Lung (tissue), 12 donors: Measurements from ENCODE around the gene YAF2. TPM values are rescaled to one million over a fixed set of nuclear protein-coding genes. Genes with fewer than 3 reads are reported as not detected.

Experiments used
- ATAC-seq: fragments of 200-7000 bp; cut with Tn5 transposase; one replicate; pipeline ENCODE4 v1.9.1; 2020; ENCODE audit warnings: moderate number of reproducible peaks; ENCODE audit not compliant: insufficient read depth, low FRiP score
- DNase-seq, 3 donors: peaks; one replicate each; pipeline ENCODE4 v3.0.0-alpha.2; 2013 to 2017
- H3K27ac ChIP-seq, 2 donors: one replicate each; pipeline ENCODE4 v1.5.1; 2013; ENCODE audit warnings: mild to moderate bottlenecking in 2 of 2, moderate library complexity in 2 of 2, control low read depth in 1 of 2, inconsistent platforms in 1 of 2, low read depth in 1 of 2, low read length in 1 of 2
- H3K27me3 ChIP-seq, 3 donors: one replicate each; pipeline ENCODE4 v1.5.1; 2013; ENCODE audit warnings: low read length in 2 of 3; ENCODE audit not compliant: control insufficient read depth in 3 of 3, insufficient read depth in 3 of 3
- H3K36me3 ChIP-seq, 4 donors: one replicate each; pipeline ENCODE4 v1.5.1; 2013; ENCODE audit warnings: low read length in 4 of 4, mild to moderate bottlenecking in 1 of 4, moderate library complexity in 1 of 4; ENCODE audit not compliant: control insufficient read depth in 4 of 4, insufficient read depth in 4 of 4
- H3K4me1 ChIP-seq, 5 donors: one replicate each; pipeline ENCODE4 v1.5.1; 2013; ENCODE audit warnings: low read length in 5 of 5, mild to moderate bottlenecking in 2 of 5, moderate library complexity in 1 of 5; ENCODE audit not compliant: control insufficient read depth in 5 of 5, insufficient read depth in 5 of 5
- H3K4me3 ChIP-seq: one replicate; pipeline ENCODE4 v1.5.1; 2013; ENCODE audit warnings: mild to moderate bottlenecking, control low read depth, moderate library complexity
- H3K9ac ChIP-seq, 2 donors: one replicate each; pipeline ENCODE4 v1.5.1; 2013; ENCODE audit warnings: low read length in 2 of 2, control low read depth in 1 of 2; ENCODE audit not compliant: insufficient read depth in 1 of 2
- H3K9me3 ChIP-seq, 4 donors: one replicate each; pipeline ENCODE4 v1.5.1; 2013; ENCODE audit warnings: low read length in 3 of 4, mild to moderate bottlenecking in 1 of 4, moderate library complexity in 1 of 4; ENCODE audit not compliant: control insufficient read depth in 4 of 4, insufficient read depth in 3 of 4
- WGBS, 2 donors: extraction: QIAGEN DNeasy Blood & Tissue Kit; methylation state at CpG; one replicate each; pipeline ENCODE4 v1.1.7; 2013; 5-methylcytosine and 5-hydroxymethylcytosine counted together
- polyA plus RNA-seq, 2 donors: library from polyadenylated mRNA; stranded (reverse); fragments of 200-250 nt; gene quantifications; one replicate each; pipeline ENCODE4 v1.2.1, GENCODE V29; 2013
- total RNA-seq, 2 donors: library from RNA; depleted of rRNA in 1 of 2; stranded (reverse); fragments of >200 nt in 1 of 2; gene quantifications; one replicate each; pipeline ENCODE4 v1.2.1, GENCODE V29; 2014 to 2021
- TF ChIP-seq, protein P1 (sequence below): IDR thresholded peaks from 2 replicates; pipeline ENCODE4 v1.5.1; 2012; ENCODE audit warnings: mild to moderate bottlenecking; ENCODE audit errors: control extremely low read depth, extremely low read depth
- donor health status: control.
- donor health status: control.
- donor health status: Bipolar disorder and iron deficiency.
- donor health status: healthy.
- donor health status: DM: yes; HTN: yes; CAD: no.

YAF2 gene
- total and polyA plus RNA-seq, 4 donors = 9.4 to 27.9 (median 19.0) TPM

DNA sequence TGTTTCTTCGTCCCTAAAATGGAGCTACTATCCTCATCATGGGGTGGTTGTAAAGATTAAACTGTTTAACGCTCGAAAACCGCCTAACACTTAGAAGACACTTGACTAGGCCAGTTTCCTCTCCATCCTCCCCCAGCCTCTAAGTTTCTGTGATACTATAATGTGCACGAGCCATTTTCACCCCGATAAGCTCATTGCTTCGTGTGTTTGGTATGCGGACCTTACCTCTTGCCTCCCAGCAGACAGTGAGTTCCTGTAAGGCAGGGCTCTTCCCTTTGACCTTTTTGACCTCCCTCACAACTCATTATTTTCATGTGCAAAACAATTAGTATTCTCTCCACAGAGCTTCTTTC lies 92.9 kb downstream of the YAF2 start:
- DNase-seq (no peak), ATAC-seq (no peak)
- H3K4me3 ChIP-seq = peak overlapping the region; percentile 93
- peak overlapping the region; percentile 88 to 98 for H3K27ac ChIP-seq
- TF ChIP-seq, protein P1, sequence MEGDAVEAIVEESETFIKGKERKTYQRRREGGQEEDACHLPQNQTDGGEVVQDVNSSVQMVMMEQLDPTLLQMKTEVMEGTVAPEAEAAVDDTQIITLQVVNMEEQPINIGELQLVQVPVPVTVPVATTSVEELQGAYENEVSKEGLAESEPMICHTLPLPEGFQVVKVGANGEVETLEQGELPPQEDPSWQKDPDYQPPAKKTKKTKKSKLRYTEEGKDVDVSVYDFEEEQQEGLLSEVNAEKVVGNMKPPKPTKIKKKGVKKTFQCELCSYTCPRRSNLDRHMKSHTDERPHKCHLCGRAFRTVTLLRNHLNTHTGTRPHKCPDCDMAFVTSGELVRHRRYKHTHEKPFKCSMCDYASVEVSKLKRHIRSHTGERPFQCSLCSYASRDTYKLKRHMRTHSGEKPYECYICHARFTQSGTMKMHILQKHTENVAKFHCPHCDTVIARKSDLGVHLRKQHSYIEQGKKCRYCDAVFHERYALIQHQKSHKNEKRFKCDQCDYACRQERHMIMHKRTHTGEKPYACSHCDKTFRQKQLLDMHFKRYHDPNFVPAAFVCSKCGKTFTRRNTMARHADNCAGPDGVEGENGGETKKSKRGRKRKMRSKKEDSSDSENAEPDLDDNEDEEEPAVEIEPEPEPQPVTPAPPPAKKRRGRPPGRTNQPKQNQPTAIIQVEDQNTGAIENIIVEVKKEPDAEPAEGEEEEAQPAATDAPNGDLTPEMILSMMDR = no peak
- no peaks in the 10 kb centered on the region for H3K27me3 ChIP-seq
- no peaks in the 10 kb centered on the region for H3K36me3 ChIP-seq
- peaks cover 0 to 16% (median 5%) of the 10 kb centered on the region in 5 donors for H3K4me1 ChIP-seq
- H3K9ac ChIP-seq = peak overlapping the region in 1 of 2 donors; percentile 74
- no peaks in the 10 kb centered on the region for H3K9me3 ChIP-seq
- 5 to 15% methylated on average over 8 of the region's 8 CpGs for WGBS, 2 donors

DNA sequence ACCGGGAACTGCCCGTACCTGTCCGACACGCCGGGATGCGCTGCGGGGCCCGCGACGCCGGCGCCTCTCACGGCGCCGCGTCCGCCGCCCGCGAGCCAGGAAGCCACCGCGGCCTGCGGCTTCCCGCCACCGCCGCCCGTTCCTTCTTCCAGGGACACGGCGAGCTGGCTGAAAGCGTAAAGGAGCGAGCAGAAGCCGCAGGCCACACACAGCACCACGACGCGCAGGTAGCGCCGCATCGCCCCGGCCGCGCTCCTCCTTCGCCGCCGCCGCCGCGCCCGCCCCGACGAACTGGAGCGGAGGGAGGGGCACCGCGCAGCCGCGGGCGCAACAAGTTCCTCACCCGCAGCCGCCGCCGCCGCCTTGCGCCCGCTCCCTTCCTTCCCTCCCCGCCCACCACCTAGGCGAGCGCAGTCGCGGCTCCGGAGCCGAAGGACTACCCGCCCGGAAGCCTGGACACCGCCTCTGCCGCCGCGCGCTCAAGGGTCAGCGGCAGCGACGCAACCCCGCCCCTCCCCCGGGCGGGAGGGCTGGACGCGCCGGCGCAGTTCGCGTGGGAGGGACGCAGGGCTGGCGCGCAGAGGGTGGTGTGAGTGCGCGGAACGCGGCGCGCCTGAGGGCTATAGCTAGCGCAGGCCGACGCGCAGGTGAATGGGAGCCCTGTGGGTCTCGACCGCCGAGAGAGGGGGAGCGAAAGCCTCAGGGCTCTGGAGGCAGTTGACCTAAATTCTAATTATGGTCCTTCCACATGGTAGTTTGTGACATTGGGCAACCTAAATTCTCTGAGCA lies 93.4 kb downstream of the YAF2 start, which contains the start of gene GXYLT1:
Gene GXYLT1 (minus strand): TSS at position 467 of the 789 bp plus-strand sequence. CDS start 228 bp downstream, at position 239.
- Histone ChIP-seq H3K9ac (peak within 1 kb of the TSS; percentile 64 to 83), H3K9me3 (no peaks in the 10 kb centered on the region), H3K36me3 (no peaks in the 10 kb centered on the region), H3K4me3 (peak within 1 kb of the TSS; percentile 93), H3K27ac (peak within 1 kb of the TSS; percentile 88 to 98), H3K4me1 (peaks cover 0 to 16% (median 5%) of the 10 kb centered on the region in 5 donors), H3K27me3 (no peaks in the 10 kb centered on the region)
- WGBS, 2 donors = 0 to 1% methylated on average over 79 to 106 of the region's 106 CpGs
- TF ChIP-seq, protein P1 = no peak
- peak; percentile 98 for ATAC-seq
- DNase-seq = peak; percentile 93 to 97 (median 94)

DNA sequence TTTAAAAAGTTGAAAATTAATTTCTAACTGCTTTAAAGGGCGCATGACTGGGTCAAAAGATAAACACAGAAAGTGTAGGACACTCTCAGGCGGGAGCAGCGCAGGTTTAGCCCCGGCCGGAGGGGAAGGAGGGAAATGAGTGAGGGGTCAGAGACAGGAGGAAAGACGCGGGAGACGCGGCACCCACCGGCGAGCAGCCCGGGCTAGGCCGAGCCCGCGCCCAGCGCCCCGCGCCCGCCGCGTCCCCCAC lies 94.0 kb downstream of the YAF2 start:
- Histone ChIP-seq H3K9ac (peak overlapping the region; percentile 64 to 83), H3K27me3 (no peaks in the 10 kb centered on the region), H3K4me1 (peaks cover 0 to 16% (median 5%) of the 10 kb centered on the region in 5 donors), H3K27ac (peak overlapping the region; percentile 88 to 98), H3K36me3 (no peaks in the 10 kb centered on the region), H3K4me3 (peak overlapping the region; percentile 93), H3K9me3 (no peaks in the 10 kb centered on the region)
- TF ChIP-seq, protein P1 = no peak
- 0 to 2% methylated on average over 20 to 21 of the region's 21 CpGs for WGBS, 2 donors
- ATAC-seq (no peak), DNase-seq (no peak)
